Skeletal muscle satellite cell (primary cell): ENCODE results near the gene PCDHGA1. TPM values are rescaled to one million over a fixed set of nuclear protein-coding genes. Genes with fewer than 3 reads are reported as not detected.
A peak's percentile ranks its signal among the peaks of the same experiment; 100 is the strongest.
"Not testable (repeated sequence)": the region's sequence is repeated elsewhere in the genome, so short reads cannot be mapped to it uniquely, and the experiment has no call there.

ENCODE experiments used
- H3K27me3 ChIP-seq: 2 replicates; pipeline ENCODE4 v1.7.0; 2013; ENCODE audit warnings: low read length; ENCODE audit not compliant: control insufficient read depth, insufficient read depth
- H3K36me3 ChIP-seq: 2 replicates; pipeline ENCODE4 v1.7.0; 2013; ENCODE audit warnings: mild to moderate bottlenecking, control low read depth, low read length; ENCODE audit not compliant: insufficient read depth
- H3K4me1 ChIP-seq: 2 replicates; pipeline ENCODE4 v1.7.0; 2013; ENCODE audit warnings: low read length; ENCODE audit not compliant: control insufficient read depth, insufficient read depth
- H3K4me2 ChIP-seq: 2 replicates; pipeline ENCODE4 v1.7.0; 2013; ENCODE audit warnings: mild to moderate bottlenecking, low read length
- H3K4me3 ChIP-seq: 2 replicates; pipeline ENCODE4 v1.7.0; 2013; ENCODE audit warnings: low read length
- H3K9ac ChIP-seq: 2 replicates; pipeline ENCODE4 v1.7.0; 2013; ENCODE audit warnings: mild to moderate bottlenecking, low read depth, low read length, moderate library complexity
- H3K9me3 ChIP-seq: replicated peaks from 2 replicates; pipeline ENCODE4 v1.7.0; 2013; ENCODE audit warnings: mild to moderate bottlenecking, control low read depth, low read length
- total RNA-seq: library from RNA; depleted of rRNA; stranded (reverse); fragments of >200 nt; gene quantifications from 2 replicates; pipeline ENCODE4 v1.2.3, GENCODE V29; 2012; rRNA removed

PCDHGA1 gene
- 0.25 and 0.44 TPM in 2 replicates for total RNA-seq

DNA sequence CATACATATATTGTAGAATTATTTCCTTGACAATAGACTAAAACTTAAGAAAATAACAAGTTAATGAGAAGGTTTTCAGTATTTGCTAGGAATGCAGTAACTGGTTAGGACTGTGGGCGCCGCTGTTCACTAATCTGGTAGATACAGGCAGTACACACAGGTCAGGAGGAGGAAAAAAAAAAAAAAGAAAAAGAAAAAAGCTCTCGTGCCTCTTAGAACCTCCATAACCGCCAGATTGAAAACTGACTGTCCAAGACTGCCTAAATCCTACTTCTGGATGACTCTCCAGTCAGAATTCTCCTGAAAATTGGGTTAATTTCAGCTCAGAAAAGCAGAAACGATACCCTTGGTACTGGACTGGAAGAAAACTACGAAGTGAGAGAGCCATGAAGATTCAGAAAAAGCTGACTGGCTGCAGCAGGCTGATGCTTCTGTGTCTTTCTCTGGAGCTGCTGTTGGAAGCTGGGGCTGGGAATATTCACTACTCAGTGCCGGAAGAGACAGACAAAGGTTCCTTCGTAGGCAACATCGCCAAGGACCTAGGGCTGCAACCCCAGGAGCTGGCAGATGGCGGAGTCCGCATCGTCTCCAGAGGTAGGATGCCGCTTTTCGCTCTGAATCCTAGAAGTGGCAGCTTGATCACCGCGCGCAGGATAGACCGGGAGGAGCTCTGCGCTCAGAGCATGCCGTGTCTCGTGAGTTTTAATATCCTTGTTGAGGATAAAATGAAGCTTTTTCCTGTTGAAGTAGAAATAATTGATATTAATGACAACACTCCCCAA lies at the start of gene PCDHGA1:
TSS of gene PCDHGA1 (plus strand) at position 216 of the 782 bp plus-strand sequence.
- Histone ChIP-seq H3K4me1 (no peaks in the 10 kb centered on the region), H3K27me3 (no peaks in the 10 kb centered on the region), H3K36me3 (no peaks in the 10 kb centered on the region), H3K9me3 (peaks cover 7% of the 10 kb centered on the region), H3K4me3 (peak within 1 kb of the TSS; percentile 60), H3K9ac (peak within 1 kb of the TSS; percentile 67), H3K4me2 (peak within 1 kb of the TSS; percentile 75)

DNA sequence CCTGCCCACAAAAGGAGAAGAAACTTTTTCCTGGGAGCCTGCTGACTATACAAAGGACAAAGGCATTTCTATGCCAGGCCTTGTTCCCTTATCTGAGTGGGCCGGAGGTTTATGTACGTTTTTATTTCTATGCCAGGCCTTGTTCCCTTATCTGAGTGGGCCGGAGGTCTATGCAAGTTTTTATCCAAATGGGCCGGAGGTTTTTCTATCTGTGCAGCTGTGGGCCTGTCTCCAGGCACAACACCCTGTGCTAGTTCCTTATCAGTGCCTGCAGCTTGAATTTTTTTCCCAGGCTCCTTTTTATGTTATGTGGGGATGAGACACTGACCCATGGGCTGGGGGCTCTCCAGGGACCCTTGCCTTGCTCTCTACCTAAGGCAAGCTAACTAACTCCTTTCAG lies 31.9 kb upstream of the PCDHGA1 start:
- Histone ChIP-seq H3K9me3 (peaks cover under 1% of the 10 kb centered on the region), H3K36me3 (no peaks in the 10 kb centered on the region), H3K27me3 (no peaks in the 10 kb centered on the region), H3K9ac (no peak overlapping the region), H3K4me1 (no peaks in the 10 kb centered on the region), H3K4me3 (no peak overlapping the region), H3K4me2 (no peak overlapping the region)

DNA sequence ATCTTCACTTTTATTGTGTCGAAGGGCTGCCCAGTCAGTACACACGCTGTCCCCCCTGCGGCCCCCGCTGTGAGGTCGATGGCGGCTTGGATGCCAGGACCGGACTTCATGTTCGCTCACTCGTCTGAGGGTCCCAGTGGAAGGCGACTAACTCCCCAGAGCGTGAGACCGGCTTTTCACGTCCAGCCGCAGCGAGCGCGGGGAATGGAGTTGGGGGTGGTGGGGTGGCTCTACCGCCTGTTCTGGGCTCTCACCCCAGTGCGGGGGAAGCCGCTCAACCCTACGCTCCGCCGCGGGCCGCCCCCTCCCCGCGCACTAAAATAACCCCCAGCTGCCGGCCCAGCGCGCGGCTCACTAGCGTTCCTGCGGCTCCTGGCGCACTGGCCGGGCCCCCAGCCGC lies 26.6 kb upstream of the PCDHGA1 start, which contains the start of gene SLC25A2:
TSS of gene SLC25A2 (minus strand) at position 294 of the 400 bp plus-strand sequence. CDS start at position 110, 184 bp downstream.
- no peak within 1 kb of the TSS for H3K4me2 ChIP-seq
- no peaks in the 10 kb centered on the region for H3K36me3 ChIP-seq
- peaks cover 9% of the 10 kb centered on the region for H3K9me3 ChIP-seq

DNA sequence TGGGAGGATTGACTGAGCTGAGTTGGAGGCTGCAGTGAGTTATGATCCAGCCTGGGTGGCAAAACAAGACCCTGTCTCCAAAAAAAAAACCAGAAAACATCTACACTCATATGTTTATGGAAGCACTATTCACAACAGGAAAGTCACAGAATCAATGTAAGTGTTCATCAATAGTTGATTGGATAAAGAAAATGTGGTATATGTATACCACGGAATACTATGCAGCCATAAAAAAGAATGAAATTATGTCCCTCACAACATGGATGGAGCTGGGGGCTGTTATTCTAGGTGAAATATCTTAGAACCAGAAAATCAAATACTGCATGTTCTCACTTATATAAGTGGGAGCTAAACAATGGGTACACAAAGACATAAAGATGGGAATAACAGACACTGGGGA lies 23.7 kb upstream of the PCDHGA1 start:
- H3K4me2 ChIP-seq: no peak overlapping the region
- no peaks in the 10 kb centered on the region for H3K36me3 ChIP-seq
- no peak overlapping the region for H3K9ac ChIP-seq
- H3K9me3 ChIP-seq: peaks cover 9% of the 10 kb centered on the region
- H3K27me3 ChIP-seq: no peaks in the 10 kb centered on the region
- no peaks in the 10 kb centered on the region for H3K4me1 ChIP-seq
- H3K4me3 ChIP-seq: no peak overlapping the region

More for the DNA sequence above, 26.6 kb upstream of the PCDHGA1 start, which contains the start of gene SLC25A2:
- no peaks in the 10 kb centered on the region for H3K27me3 ChIP-seq
- no peak within 1 kb of the TSS for H3K9ac ChIP-seq
- no peaks in the 10 kb centered on the region for H3K4me1 ChIP-seq
- no peak within 1 kb of the TSS for H3K4me3 ChIP-seq

DNA sequence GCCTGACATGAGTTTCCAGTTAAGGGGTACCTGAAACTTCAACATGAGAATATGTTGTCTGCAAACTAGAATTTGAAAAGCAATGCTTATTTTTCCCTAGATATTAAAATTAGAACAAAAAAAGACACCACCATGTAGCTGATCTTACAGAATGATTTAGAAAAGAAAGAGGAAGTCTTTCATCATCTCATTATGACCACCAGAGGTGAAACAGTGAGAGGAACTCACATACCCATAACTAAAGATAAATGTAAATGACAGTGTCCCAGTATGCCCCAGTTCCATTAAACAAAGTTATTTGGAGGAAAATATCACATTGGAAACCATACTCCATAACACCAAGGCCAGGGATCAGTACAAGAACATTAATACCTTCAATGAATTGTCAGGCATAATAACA lies 16.6 kb upstream of the PCDHGA1 start:
- Histone ChIP-seq H3K4me2 (no peak overlapping the region), H3K27me3 (no peaks in the 10 kb centered on the region), H3K36me3 (peaks cover 22% of the 10 kb centered on the region), H3K9ac (no peak overlapping the region), H3K4me3 (no peak overlapping the region), H3K4me1 (no peaks in the 10 kb centered on the region), H3K9me3 (peaks cover 17% of the 10 kb centered on the region)

DNA sequence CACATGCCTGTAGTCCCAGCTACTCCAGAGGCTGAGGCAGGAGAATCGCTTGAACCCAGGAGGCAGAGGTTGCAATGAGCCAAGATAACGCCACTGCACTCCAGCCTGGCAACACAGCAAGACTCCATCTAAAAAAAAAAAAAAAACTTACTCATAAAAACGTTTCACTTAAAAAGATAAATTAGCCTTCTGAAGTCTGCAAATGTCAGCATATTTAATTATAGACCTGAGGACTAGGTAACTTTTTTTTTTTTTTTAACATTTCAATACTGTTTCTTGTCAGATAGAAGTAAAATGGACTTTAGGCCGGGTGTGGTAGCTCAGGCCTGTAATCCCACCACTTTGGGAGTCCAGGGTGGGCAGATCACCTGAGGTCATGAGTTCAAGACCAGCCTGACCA lies 13.4 kb upstream of the PCDHGA1 start:
- Histone ChIP-seq H3K36me3 (peaks cover 34% of the 10 kb centered on the region), H3K9me3 (peaks cover 31% of the 10 kb centered on the region)
- not testable (repeated sequence) for H3K4me1 ChIP-seq, H3K4me3 ChIP-seq, H3K27me3 ChIP-seq, H3K9ac ChIP-seq, H3K4me2 ChIP-seq

DNA sequence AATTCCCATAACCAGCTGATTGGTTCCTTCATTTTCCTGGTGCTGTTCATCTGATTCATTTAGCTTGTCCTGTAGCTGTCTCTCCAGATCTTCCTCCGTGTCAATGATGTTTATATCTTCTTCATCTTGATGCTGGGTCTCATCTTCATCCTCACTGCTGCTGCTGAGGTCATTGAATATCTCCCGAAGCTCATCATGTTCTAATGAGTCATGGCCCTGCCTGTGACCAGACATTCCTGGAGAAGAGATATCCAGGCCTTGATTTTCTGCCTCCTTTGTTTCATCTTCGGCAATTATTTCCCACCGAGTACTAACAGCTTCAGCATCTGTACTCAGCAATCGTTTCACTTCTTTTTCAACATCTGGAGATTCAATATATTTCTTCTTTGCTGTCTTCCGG lies 11.1 kb upstream of the PCDHGA1 start:
- peak overlapping the region; percentile 77 for H3K4me2 ChIP-seq
- H3K27me3 ChIP-seq: no peaks in the 10 kb centered on the region
- no peak overlapping the region for H3K9ac ChIP-seq
- no peaks in the 10 kb centered on the region for H3K4me1 ChIP-seq
- H3K36me3 ChIP-seq: peaks cover 34% of the 10 kb centered on the region
- peaks cover 31% of the 10 kb centered on the region for H3K9me3 ChIP-seq
- peak overlapping the region; percentile 83 for H3K4me3 ChIP-seq

DNA sequence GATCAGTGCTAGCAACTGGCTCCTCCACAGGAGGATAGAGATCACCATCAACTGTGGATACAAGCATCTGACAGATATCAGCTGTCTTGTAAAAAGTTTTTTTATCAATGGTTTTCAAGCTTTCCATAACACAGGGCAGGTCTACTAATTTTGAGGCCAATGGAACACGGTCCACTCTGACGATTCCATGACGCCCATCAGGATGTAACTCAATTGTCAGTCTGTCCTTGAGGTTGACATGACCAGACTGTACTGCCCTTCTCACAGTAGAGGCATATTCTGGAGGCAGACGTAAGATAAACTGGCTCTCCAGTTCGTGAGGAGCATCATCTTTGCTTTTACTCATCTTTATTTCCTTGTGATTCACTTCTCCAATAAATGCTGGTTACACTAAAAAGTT lies 10.6 kb upstream of the PCDHGA1 start:
- Histone ChIP-seq H3K4me3 (peak overlapping the region; percentile 83), H3K4me2 (peak overlapping the region; percentile 77), H3K36me3 (peaks cover 34% of the 10 kb centered on the region), H3K9ac (no peak overlapping the region), H3K9me3 (peaks cover 31% of the 10 kb centered on the region), H3K27me3 (no peaks in the 10 kb centered on the region), H3K4me1 (no peaks in the 10 kb centered on the region)

DNA sequence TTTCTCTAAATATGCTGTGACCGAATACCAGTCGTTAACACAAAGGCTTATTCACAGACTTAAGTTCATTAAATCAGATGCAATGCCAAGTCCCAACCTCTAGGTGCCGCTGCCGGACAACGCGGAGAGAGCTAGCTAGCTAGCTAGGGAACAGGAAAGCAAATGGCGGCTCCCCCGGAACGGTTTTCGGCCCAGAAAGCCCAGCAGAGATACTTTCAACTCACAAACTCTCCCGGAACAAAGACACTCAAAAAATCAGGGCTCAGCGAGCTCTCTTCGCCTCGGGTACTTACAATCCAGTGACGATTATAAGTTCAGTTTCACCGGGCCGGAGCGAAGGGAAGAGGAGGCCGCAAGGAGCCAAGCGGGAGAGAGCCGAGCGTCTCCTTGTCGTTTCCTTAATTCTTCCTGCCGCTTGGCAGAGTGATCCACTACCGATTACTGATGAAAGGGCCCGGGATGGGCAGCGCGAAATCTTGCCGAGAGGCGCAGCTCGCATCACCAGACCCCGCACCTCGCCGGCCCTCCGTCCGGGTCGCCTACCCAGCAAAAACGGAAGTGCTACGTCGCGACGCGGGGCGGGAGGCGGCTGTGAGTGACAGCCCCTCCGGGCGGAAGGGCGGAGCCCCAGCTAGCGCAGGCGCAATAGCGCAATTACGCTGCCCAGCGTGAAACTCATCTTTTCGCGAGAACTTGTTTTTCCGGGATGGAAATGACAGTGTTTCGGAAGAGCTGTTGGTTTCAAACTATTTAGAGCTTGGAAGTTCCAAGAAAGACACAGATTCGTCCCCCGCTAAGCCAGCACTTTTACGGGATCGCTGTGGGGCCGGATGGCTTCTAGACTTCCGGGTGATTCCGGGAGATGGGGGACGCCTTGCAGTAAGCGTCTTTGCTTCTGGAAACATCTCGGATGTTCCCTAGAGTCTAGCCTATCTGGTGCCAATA lies 9.8 kb upstream of the PCDHGA1 start, which contains the start of gene TAF7:
TSS of gene TAF7 (minus strand) at position 560 of the 945 bp plus-strand sequence. CDS start 740 bp downstream, outside the sequence.
- peaks cover 24% of the 10 kb centered on the region for H3K9me3 ChIP-seq
- H3K27me3 ChIP-seq: no peaks in the 10 kb centered on the region
- peak within 1 kb of the TSS; percentile 77 for H3K4me2 ChIP-seq

DNA sequence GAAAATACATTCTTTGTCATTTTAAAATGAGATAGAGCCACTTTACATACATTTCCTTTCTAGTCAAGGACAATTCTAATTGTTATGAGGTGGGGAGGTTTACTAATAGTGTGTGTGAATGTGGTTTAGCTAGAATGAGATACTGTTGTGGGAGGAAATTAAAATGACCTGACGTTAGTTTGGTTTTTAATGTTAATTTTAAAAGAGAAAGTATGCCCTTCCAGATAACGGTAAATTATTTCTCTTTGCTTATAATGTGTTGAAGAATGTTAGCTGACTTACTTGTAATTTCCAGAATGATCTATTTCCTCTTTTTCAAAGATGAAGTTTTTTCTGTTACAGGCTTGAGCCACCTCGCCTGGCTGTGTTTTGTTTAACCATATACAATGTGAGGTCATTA lies 8.1 kb upstream of the PCDHGA1 start:
- Histone ChIP-seq H3K4me1 (no peaks in the 10 kb centered on the region), H3K27me3 (no peaks in the 10 kb centered on the region), H3K9ac (no peak overlapping the region), H3K9me3 (peaks cover 20% of the 10 kb centered on the region), H3K4me2 (no peak overlapping the region), H3K4me3 (no peak overlapping the region), H3K36me3 (peaks cover 23% of the 10 kb centered on the region)

More for the DNA sequence above, 9.8 kb upstream of the PCDHGA1 start, which contains the start of gene TAF7:
- Histone ChIP-seq H3K4me1 (no peaks in the 10 kb centered on the region), H3K4me3 (peak within 1 kb of the TSS; percentile 83), H3K9ac (peak within 1 kb of the TSS; percentile 94), H3K36me3 (peaks cover 33% of the 10 kb centered on the region)
